HCT116 (cell line): ENCODE data around the gene ZNF436.
"Not testable (repeated sequence)": the region's sequence is repeated elsewhere in the genome, so short reads cannot be mapped to it uniquely, and the experiment has no call there.

Experiments used
- CEBPB ChIP-seq: IDR thresholded peaks from 2 replicates; pipeline ENCODE4 v1.6.1; 2012; ENCODE audit warnings: low read depth
- CTCF ChIP-seq, 3 experiments: fragments of 200-600 bp in 1 of 3; sonication (generic) in 1 of 3; IDR thresholded peaks in 2 of 3; conservative IDR thresholded peaks in 1 of 3; 2 replicates each; pipeline ENCODE4 v1.5.1; 2012 to 2017; ENCODE audit warnings: low read depth in 2 of 3, low read length in 2 of 3, antibody characterized with exemption in 1 of 3, borderline replicate concordance in 1 of 3, control low read depth in 1 of 3, mild to moderate bottlenecking in 1 of 3, mixed read lengths in 1 of 3, mixed run types in 1 of 3, moderate library complexity in 1 of 3; ENCODE audit not compliant: insufficient read depth in 1 of 3
- EZH2 ChIP-seq: fragments of 200-600 bp; sonication (generic); IDR thresholded peaks from 2 replicates; pipeline ENCODE4 v1.6.1; 2017; ENCODE audit warnings: antibody characterized with exemption, mixed run types
- JUND ChIP-seq: IDR thresholded peaks from 2 replicates; pipeline ENCODE4 v1.6.1; 2012
- MAX ChIP-seq: IDR thresholded peaks from 2 replicates; pipeline ENCODE4 v1.6.1; 2012
- TCF7L2 ChIP-seq: IDR thresholded peaks from 2 replicates; pipeline ENCODE4 v1.7.0; 2011; ENCODE audit warnings: borderline replicate concordance, inconsistent platforms; ENCODE audit not compliant: insufficient read depth, insufficient read length; ENCODE audit errors: extremely low read depth

- not testable (repeated sequence) for TF ChIP-seq CTCF (IDR thresholded peaks at IDR 0.05 in 2 of 3, conservative IDR thresholded peaks at IDR 0.05 in 1 of 3; ENCODE audit: borderline replicate concordance in 1 of 3, insufficient read depth in 1 of 3, low read depth in 2 of 3, low read length in 2 of 3); TCF7L2; CEBPB; MAX; EZH2; JUND
These were observed 59.4 kb downstream of the ZNF436 start for GRCh38 chr1:23310280-23310679.
